ENCODE data around the gene CABLES2. TPM values are rescaled to one million over a fixed set of nuclear protein-coding genes. Genes with fewer than 3 reads are reported as not detected.

Gene CABLES2
- total and polyA plus RNA-seq, 2 donors = 2.1 to 5.7 TPM

DNA sequence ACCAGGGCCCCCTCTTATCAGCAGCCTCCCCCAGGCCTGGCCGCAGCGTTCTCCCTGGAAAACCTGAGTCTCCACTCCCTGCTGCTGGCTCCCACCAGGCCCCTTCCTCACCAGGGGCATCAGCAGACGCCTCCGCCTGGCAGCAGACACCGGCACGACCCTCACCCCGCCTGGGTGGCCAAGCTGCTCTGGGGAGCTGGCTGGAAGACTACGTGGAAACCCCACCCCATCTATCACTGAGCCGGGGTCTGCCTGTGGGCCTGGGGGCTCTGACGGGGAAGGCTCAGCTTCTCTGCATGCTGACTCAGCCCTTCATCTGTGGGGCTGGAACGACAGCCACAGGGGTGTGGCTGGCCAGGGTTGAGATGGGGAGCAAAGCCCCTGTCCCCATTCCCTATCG is 39.4 kb upstream of the CABLES2 start:
- Histone ChIP-seq H3K27ac (ENCODE audit: low read depth) (no peak overlapping the region), H3K4me1 (ENCODE audit: insufficient read depth) (no peaks in the 10 kb centered on the region), H3K4me3 (ENCODE audit: low read depth, low read length) (no peak overlapping the region), H3K36me3 (ENCODE audit: insufficient read depth) (no peaks in the 10 kb centered on the region)
- no peak for DNase-seq (ENCODE audit: extremely low spot score)
- WGBS = 50% methylated on average over 12 of the region's 12 CpGs

- no peaks in the 10 kb centered on the region for H3K36me3 ChIP-seq (ENCODE audit: insufficient read depth)
- no peak for DNase-seq (ENCODE audit: extremely low spot score)
- H3K27ac ChIP-seq (ENCODE audit: low read depth) = no peak overlapping the region
- H3K4me3 ChIP-seq (ENCODE audit: low read depth, low read length) = no peak overlapping the region
- no peaks in the 10 kb centered on the region for H3K4me1 ChIP-seq (ENCODE audit: insufficient read depth)
- WGBS = 89% methylated on average over 35 of the region's 36 CpGs
Observed at GRCh38 chr20:62445553-62446340, 38.7 kb upstream of the CABLES2 start.

DNA sequence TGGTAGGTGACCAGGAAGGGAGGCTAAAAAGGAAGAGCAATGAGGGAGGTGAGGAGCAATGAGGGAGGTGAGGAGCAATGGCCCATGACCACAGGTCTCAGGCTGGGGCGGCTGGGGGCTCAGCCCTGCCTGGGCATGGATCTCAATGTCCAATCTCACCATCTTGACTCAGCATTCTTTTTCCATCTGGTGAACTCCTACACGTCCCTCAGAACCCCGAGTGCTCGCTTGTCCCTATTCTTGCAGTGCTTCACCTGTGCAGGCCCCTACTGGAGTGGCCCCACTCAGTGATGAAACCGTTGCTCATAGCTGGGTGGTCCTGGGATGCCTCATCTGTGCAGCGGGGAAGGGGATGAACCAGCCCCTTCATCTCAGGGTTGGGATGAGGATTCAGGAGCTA is 37.2 kb upstream of the CABLES2 start:
- Histone ChIP-seq H3K36me3 (ENCODE audit: insufficient read depth) (no peaks in the 10 kb centered on the region), H3K27ac (ENCODE audit: low read depth) (no peak overlapping the region), H3K4me1 (ENCODE audit: insufficient read depth) (no peaks in the 10 kb centered on the region), H3K4me3 (ENCODE audit: low read depth, low read length) (no peak overlapping the region)
- no peak for DNase-seq (ENCODE audit: extremely low spot score)
- WGBS = 95% methylated on average over 6 of the region's 6 CpGs

GRCh38 chr20:62441987-62442539 is 35.0 kb upstream of the CABLES2 start:
- H3K36me3 ChIP-seq (ENCODE audit: insufficient read depth) = no peaks in the 10 kb centered on the region
- DNase-seq (ENCODE audit: extremely low spot score) = no peak
- WGBS = 89% methylated on average over 16 of the region's 16 CpGs

DNA sequence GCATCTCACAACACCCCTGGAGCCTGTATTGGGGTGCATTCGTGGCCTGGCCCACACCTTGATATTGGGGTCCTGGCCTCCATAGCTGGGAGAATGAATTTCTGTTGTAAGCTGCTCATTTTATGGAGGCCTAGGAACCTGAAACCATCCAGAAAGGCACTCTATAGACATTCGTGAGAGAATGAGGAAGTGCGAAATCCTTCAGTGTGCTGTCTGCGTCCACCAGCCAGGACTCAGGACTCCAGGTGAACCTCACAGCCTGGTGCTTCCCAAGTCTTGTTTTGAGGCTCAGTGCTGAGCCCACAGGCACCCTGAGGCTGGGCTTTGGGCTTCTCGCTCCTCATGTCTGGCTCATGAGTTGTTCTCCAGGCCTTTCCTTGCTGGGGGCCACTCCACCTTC is 32.1 kb upstream of the CABLES2 start:
- 81% methylated on average over 5 of the region's 5 CpGs for WGBS
- H3K4me3 ChIP-seq (ENCODE audit: low read depth, low read length) = no peak overlapping the region
- no peak for DNase-seq (ENCODE audit: extremely low spot score)

More at GRCh38 chr20:62441987-62442539, 35.0 kb upstream of the CABLES2 start:
- Histone ChIP-seq H3K4me1 (ENCODE audit: insufficient read depth) (no peaks in the 10 kb centered on the region), H3K27ac (ENCODE audit: low read depth) (no peak overlapping the region), H3K4me3 (ENCODE audit: low read depth, low read length) (no peak overlapping the region)

GRCh38 chr20:62437927-62438326 is 30.8 kb upstream of the CABLES2 start:
- Histone ChIP-seq H3K36me3 (ENCODE audit: insufficient read depth) (no peaks in the 10 kb centered on the region), H3K27ac (ENCODE audit: low read depth) (no peak overlapping the region), H3K4me3 (ENCODE audit: low read depth, low read length) (no peak overlapping the region), H3K4me1 (ENCODE audit: insufficient read depth) (no peaks in the 10 kb centered on the region)
- WGBS = 39% methylated on average over 24 of the region's 24 CpGs
- no peak for DNase-seq (ENCODE audit: extremely low spot score)

More for the DNA sequence above, 32.1 kb upstream of the CABLES2 start:
- H3K4me1 ChIP-seq (ENCODE audit: insufficient read depth) = no peaks in the 10 kb centered on the region
- H3K36me3 ChIP-seq (ENCODE audit: insufficient read depth) = no peaks in the 10 kb centered on the region
- H3K27ac ChIP-seq (ENCODE audit: low read depth) = no peak overlapping the region

DNA sequence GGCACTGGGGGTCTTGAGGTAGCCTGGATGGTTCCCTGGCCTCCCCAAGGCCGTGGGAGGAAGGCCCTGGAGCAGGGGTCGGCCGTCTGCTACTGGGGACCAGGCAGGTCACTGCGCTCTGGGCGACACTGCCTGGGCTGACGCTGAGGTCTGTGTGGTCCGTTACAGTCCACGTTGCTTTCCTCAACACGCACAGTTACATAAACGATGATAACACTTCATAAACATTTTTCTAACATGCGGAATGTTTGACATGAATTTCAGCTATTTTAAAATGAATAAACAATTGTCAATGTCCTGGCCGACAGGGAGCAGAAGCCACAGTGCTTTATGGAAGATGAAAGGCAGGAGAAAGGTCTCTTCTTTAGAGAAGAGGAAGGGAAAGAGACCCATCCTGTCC is 30.4 kb upstream of the CABLES2 start:
- no peaks in the 10 kb centered on the region for H3K4me1 ChIP-seq (ENCODE audit: insufficient read depth)
- 37% methylated on average over 12 of the region's 12 CpGs for WGBS
- DNase-seq (ENCODE audit: extremely low spot score) = no peak
- no peaks in the 10 kb centered on the region for H3K36me3 ChIP-seq (ENCODE audit: insufficient read depth)
- no peak overlapping the region for H3K4me3 ChIP-seq (ENCODE audit: low read depth, low read length)
- H3K27ac ChIP-seq (ENCODE audit: low read depth) = no peak overlapping the region

DNA sequence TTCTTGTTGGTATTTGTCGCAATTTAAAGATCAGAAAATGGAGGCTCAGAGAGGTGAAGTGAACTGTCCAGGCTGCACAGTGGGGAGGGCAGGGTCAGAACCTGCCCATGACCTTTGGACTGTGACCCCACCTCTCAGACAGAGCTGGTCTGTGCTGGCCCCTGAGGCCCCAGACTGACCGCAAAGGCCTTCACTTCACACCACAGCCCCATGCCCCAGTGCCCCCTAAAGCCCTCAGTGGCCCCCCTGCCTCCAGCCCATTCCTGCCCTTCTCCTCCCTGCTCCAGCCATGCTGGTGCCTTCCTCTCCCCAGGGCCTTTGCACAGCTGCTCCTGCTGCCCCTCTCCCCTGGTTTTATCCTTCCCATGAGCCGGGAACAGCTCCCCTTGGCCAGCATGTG is 29.6 kb upstream of the CABLES2 start:
- DNase-seq (ENCODE audit: extremely low spot score) = no peak

DNA sequence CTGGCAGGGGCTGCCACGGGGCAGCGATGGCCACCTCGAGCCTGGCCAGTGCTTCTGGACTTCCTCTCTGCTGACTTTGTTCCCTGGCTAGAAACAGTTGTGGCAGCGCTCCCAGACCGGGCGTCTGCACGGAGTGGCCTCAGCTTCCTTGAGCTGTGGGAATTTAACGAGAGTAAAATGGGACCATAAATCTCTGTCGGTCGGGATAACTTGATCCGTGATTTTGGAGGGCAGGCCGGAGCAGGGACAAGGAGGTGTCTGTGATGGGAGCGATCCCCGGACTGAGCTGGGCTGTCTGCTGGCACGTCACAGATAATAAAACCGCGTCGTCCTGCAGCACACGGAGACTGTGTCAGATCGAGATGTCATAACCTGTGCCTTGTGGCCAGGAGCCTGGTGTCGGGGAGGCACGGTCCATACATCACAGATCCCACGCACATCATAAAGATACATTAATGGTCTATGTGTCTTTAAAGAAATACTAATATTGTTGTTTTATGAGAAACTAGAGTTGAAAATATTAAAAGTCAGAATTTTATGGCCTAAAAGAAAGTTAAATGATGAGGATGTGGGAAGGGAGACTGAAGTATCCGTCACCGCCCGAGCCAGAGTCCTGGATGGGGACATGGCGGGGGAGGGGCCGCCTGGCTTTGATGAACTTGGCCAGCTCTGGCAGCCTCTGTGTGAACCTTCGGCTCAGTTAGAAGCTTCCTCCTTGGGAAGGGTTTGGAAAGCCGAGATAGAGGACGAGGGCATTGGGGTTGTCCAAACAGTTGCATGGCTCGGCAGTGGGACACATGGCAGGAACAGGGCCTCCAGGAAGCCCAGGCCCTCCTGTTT is 26.8 kb upstream of the CABLES2 start:
- 12% methylated on average over 32 of the region's 32 CpGs for WGBS
- DNase-seq (ENCODE audit: extremely low spot score) = no peak
- H3K4me3 ChIP-seq (ENCODE audit: low read depth, low read length) = no peak overlapping the region
- no peaks in the 10 kb centered on the region for H3K4me1 ChIP-seq (ENCODE audit: insufficient read depth)
- no peak overlapping the region for H3K27ac ChIP-seq (ENCODE audit: low read depth)
- H3K36me3 ChIP-seq (ENCODE audit: insufficient read depth) = no peaks in the 10 kb centered on the region

More for the DNA sequence above, 29.6 kb upstream of the CABLES2 start:
- no peaks in the 10 kb centered on the region for H3K4me1 ChIP-seq (ENCODE audit: insufficient read depth)
- WGBS = 93% methylated on average over 3 of the region's 3 CpGs
- H3K27ac ChIP-seq (ENCODE audit: low read depth) = no peak overlapping the region
- no peak overlapping the region for H3K4me3 ChIP-seq (ENCODE audit: low read depth, low read length)
- H3K36me3 ChIP-seq (ENCODE audit: insufficient read depth) = no peaks in the 10 kb centered on the region

DNA sequence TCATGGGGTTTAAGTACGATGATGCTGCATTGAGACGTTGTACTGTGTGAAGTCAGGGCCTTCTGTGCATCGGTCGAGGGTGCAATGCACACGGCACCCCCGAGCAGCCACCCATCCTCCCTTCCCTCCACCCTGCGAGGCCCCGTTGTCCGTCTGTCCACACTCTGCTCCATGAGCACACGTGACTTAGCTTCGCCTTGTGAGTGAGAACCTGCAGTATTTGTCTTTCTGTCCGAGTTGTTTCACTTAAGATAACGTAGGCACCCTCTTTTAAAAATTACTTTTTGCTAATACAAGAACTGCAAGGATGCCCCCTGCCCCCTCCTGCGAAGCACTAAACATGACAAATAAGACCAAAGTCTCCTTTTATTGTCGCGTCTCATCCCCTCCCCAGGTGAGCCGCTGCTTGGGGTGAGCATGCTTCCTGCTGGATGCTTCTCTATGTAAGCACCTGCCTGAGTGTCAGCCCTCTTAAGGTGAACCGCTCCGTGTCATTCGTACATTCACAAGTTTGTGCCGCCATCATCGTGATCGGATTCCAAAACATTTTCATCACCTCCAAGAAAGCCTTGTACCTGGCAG is 23.9 kb upstream of the CABLES2 start:
- H3K36me3 ChIP-seq (ENCODE audit: insufficient read depth) = no peaks in the 10 kb centered on the region
- 76% methylated on average over 23 of the region's 23 CpGs for WGBS
- H3K4me1 ChIP-seq (ENCODE audit: insufficient read depth) = no peaks in the 10 kb centered on the region
- no peak overlapping the region for H3K27ac ChIP-seq (ENCODE audit: low read depth)
- DNase-seq (ENCODE audit: extremely low spot score) = no peak
- no peak overlapping the region for H3K4me3 ChIP-seq (ENCODE audit: low read depth, low read length)

GRCh38 chr20:62430311-62430853 is 23.3 kb upstream of the CABLES2 start:
- Histone ChIP-seq H3K27ac (ENCODE audit: low read depth) (no peak overlapping the region), H3K4me1 (ENCODE audit: insufficient read depth) (no peaks in the 10 kb centered on the region), H3K36me3 (ENCODE audit: insufficient read depth) (no peaks in the 10 kb centered on the region), H3K4me3 (ENCODE audit: low read depth, low read length) (no peak overlapping the region)
- DNase-seq (ENCODE audit: extremely low spot score) = no peak
- WGBS = 88% methylated on average over 10 of the region's 10 CpGs

DNA sequence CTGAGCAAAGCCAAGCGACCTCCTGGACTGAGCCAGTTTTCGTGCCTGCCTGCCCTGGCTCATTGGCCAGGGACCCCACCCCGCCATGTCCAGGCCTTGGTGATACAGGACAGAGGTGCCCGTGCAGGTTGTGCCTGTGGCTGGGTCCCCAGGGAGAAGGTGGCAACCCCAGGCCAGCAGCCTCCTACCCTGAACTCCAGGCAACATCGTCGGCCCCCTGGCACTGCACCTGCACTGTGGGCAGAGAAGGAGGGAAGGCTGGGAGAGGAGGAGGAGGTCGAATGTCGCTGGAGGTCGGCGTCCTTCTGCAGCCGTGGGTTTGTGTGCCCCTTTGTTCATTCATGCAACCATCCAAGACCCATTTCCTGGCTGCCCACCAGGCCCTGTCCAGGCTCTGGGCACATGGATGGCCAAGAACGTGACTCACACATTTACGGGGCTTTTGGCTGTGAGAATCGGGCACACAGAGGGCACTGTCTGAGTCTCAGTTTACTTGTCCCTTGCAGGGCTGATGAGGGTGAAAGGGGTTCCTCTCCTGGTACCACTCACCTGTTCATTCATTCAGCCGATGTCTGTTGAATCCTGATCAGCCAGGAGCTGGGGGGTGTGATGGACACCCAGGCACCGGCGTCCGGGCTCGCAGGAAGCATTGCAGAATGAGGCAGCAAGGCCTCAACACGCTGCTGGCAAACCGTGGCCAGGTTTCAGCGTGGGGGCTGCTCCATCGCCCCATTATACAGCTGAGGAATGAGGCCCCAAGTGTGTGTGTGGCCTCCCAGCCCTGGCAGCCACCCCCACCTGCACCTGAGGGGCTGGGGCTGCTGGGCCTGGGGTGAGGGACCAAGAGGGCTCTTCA is 22.6 kb upstream of the CABLES2 start:
- H3K36me3 ChIP-seq (ENCODE audit: insufficient read depth) = no peaks in the 10 kb centered on the region
- WGBS = 88% methylated on average over 23 of the region's 23 CpGs
- no peak for DNase-seq (ENCODE audit: extremely low spot score)
- H3K4me3 ChIP-seq (ENCODE audit: low read depth, low read length) = no peak overlapping the region
- no peaks in the 10 kb centered on the region for H3K4me1 ChIP-seq (ENCODE audit: insufficient read depth)
- H3K27ac ChIP-seq (ENCODE audit: low read depth) = no peak overlapping the region
